ENCODE measurements around the gene MIOS. TPM values are rescaled to one million over a fixed set of nuclear protein-coding genes. Genes with fewer than 3 reads are reported as not detected.

The MIOS gene
- total and polyA plus RNA-seq, 2 of the 8 experiments (the other 6 are each of a cell fraction or from before 2014, with no cell fraction given), result 15.5 to 50.7 TPM

DNA sequence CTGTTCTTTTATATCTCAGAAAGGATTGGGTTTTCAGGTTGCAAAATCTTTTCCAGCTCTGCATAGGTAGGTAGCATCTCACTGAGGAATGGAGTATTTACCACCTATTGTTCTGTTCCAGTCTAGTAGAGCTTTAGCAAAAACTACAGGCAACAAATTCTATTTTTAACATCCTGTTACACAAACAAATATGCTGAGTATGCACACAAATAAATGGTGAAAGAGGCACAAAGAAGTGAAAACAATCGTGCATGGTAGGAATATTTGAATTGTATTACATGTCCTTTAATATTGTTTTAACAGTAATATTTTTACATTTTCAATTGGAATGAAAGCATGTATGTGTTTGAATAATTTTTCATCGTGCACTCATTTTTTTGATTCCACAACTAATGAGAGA is 14.5 kb upstream of the MIOS start:
- ChIA-PET CTCF (ENCODE audit: partially characterized antibody) (interaction anchor here (1.1 kb wide), 1 partner anchor 118 kb away, joined by 3 read pairs; no protein-coding TSS in a partner anchor), POLR2A (ENCODE audit: partially characterized antibody) (no interaction called here)
- TF ChIP-seq, protein P1, sequence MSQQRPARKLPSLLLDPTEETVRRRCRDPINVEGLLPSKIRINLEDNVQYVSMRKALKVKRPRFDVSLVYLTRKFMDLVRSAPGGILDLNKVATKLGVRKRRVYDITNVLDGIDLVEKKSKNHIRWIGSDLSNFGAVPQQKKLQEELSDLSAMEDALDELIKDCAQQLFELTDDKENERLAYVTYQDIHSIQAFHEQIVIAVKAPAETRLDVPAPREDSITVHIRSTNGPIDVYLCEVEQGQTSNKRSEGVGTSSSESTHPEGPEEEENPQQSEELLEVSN (IDR thresholded peaks at IDR 0.05), result no peak
- TF ChIP-seq CREB1 (IDR thresholded peaks at IDR 0.05) (no peak), SP2 (IDR thresholded peaks at IDR 0.05; ENCODE audit: low read length) (no peak), TCF12 (IDR thresholded peaks at IDR 0.05; ENCODE audit: low read depth, low read length) (no peak), SIN3A (conservative IDR thresholded peaks at IDR 0.05 in 1 of 2, IDR thresholded peaks at IDR 0.05 in 1 of 2; ENCODE audit: low read depth in 1 of 2, low read length in 2 of 2) (no peak), TEAD4 (IDR thresholded peaks at IDR 0.05; ENCODE audit: low read depth, low read length) (no peak), RXRA (IDR thresholded peaks at IDR 0.05; ENCODE audit: insufficient read depth, low read depth, low read length) (no peak), POLR2A (IDR thresholded peaks at IDR 0.05; ENCODE audit: control extremely low read depth in 1 of 2, low read depth in 2 of 2, low read length in 2 of 2) (no peak), TAF1 (IDR thresholded peaks at IDR 0.05; ENCODE audit: low read depth, low read length) (no peak), KDM1A (IDR thresholded peaks at IDR 0.05; ENCODE audit: borderline replicate concordance, low read length) (no peak)
- FAIRE-seq, result no peak
- H2BK120ac ChIP-seq (replicated peaks; ENCODE audit: low read depth, low read length), result no peak overlapping the region
- no peak overlapping the region for H4K5ac ChIP-seq (ENCODE audit: insufficient read length, low read depth, low read length)
- no peak overlapping the region for H2BK5ac ChIP-seq (ENCODE audit: low read depth, low read length)
- no peak overlapping the region for H2AFZ ChIP-seq (ENCODE audit: low read length)
- H2BK15ac ChIP-seq (ENCODE audit: low read length), result no peak overlapping the region
- no peak overlapping the region for H4K8ac ChIP-seq (ENCODE audit: extremely low read depth, insufficient read depth, low read length)
- H3K4me3 ChIP-seq (ENCODE audit: extremely low read depth in 1 of 4, insufficient read depth in 2 of 4, low read depth in 3 of 4, low read length in 4 of 4), result no peak overlapping the region
- H3K14ac ChIP-seq (ENCODE audit: insufficient read length), result no peak overlapping the region
- H3K9me3 ChIP-seq (ENCODE audit: insufficient read depth in 2 of 2, low read depth in 1 of 2, low read length in 1 of 2), result no peaks in the 10 kb centered on the region
- no peaks in the 10 kb centered on the region; the same call in 1 of the 2 replicates for H3K23me2 ChIP-seq (ENCODE audit: low read depth, low read length)
- H3K79me1 ChIP-seq (ENCODE audit: low read depth, low read length), result no peaks in the 10 kb centered on the region
- H2AK5ac ChIP-seq (ENCODE audit: low read depth, low read length), result no peak overlapping the region
- no peaks in the 10 kb centered on the region for H3K27me3 ChIP-seq (replicated peaks in 1 of 4; ENCODE audit: control insufficient read depth in 3 of 4, extremely low read depth in 1 of 4, insufficient read depth in 3 of 4, low read length in 3 of 4)
- no peak overlapping the region for H3K56ac ChIP-seq (replicated peaks; ENCODE audit: insufficient read length, low read depth, low read length)
- H3K4me1 ChIP-seq (replicated peaks in 1 of 4; ENCODE audit: control insufficient read depth in 3 of 4, insufficient read depth in 4 of 4, low read length in 3 of 4), result no peaks in the 10 kb centered on the region
- no peak overlapping the region for H4K91ac ChIP-seq (replicated peaks; ENCODE audit: insufficient read length, low read length)
- no peak overlapping the region for H3K18ac ChIP-seq (ENCODE audit: extremely low read depth, low read length)
- no peak overlapping the region for H3K23ac ChIP-seq (ENCODE audit: insufficient read length)
- H2BK12ac ChIP-seq (ENCODE audit: low read depth, low read length), result no peak overlapping the region
- H3K79me2 ChIP-seq (ENCODE audit: control insufficient read depth in 1 of 2, insufficient read depth in 2 of 2, low read length in 2 of 2), result no peaks in the 10 kb centered on the region
- no peak overlapping the region for H3K9ac ChIP-seq (replicated peaks in 1 of 4; ENCODE audit: extremely low read depth in 1 of 4, low read depth in 3 of 4, low read length in 3 of 4)
- H4K20me1 ChIP-seq (replicated peaks in 1 of 2; ENCODE audit: control insufficient read depth in 1 of 2, insufficient read depth in 2 of 2, low read length in 2 of 2), result no peaks in the 10 kb centered on the region
- no peak overlapping the region for H3K4ac ChIP-seq (replicated peaks; ENCODE audit: insufficient read length, low read depth, low read length)
- no peaks in the 10 kb centered on the region for H3K36me3 ChIP-seq (ENCODE audit: control insufficient read depth in 2 of 4, insufficient read depth in 4 of 4, low read length in 3 of 4)
- H3K27ac ChIP-seq (ENCODE audit: low read depth, low read length), result no peak overlapping the region
- WGBS, 2 experiments (ENCODE audit: extremely low coverage in 1 of 2, insufficient coverage in 1 of 2, insufficient read length in 1 of 2, insufficient replicate concordance in 2 of 2, low coverage in 1 of 2, low lambda C conversion rate in 2 of 2, missing lambda C conversion rate in 1 of 2), result 86% methylated on average over 2 of the region's 2 CpGs; no CpG with 5 or more reads in 1 of the 2 experiments
- H2BK20ac ChIP-seq (ENCODE audit: low read length), result no peak overlapping the region
- no peak overlapping the region for H3K4me2 ChIP-seq (ENCODE audit: insufficient read depth in 1 of 2, low read depth in 2 of 2, low read length in 2 of 2)
- no peak for DNase-seq (ENCODE audit: low read depth in 1 of 2, low spot score in 2 of 2)

Measured in H1 (cell line).